ENCODE data around the gene RBM33.

The RBM33 gene

DNA sequence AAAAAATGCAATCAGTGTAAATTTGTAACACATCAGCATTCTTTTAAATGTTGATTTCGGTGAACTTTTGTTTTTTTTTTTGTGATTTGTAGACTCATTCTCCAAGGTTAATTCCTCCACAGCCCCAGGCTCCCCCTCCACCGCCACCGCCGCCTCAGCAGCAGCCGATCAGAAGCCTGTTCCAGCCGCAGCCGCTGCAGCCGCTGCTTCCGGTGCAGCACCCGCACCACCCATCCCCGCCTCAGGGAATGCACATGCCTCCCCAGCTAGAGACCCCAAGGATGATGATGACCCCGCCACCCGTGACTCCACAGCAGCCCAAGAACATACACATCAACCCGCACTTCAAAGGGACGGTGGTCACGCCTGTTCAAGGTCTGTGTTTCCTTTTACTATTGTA is 66.6 kb downstream of the RBM33 start:
- TF ChIP-seq, protein P1, sequence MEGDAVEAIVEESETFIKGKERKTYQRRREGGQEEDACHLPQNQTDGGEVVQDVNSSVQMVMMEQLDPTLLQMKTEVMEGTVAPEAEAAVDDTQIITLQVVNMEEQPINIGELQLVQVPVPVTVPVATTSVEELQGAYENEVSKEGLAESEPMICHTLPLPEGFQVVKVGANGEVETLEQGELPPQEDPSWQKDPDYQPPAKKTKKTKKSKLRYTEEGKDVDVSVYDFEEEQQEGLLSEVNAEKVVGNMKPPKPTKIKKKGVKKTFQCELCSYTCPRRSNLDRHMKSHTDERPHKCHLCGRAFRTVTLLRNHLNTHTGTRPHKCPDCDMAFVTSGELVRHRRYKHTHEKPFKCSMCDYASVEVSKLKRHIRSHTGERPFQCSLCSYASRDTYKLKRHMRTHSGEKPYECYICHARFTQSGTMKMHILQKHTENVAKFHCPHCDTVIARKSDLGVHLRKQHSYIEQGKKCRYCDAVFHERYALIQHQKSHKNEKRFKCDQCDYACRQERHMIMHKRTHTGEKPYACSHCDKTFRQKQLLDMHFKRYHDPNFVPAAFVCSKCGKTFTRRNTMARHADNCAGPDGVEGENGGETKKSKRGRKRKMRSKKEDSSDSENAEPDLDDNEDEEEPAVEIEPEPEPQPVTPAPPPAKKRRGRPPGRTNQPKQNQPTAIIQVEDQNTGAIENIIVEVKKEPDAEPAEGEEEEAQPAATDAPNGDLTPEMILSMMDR (IDR thresholded peaks at IDR 0.05; ENCODE audit: poor library complexity, severe bottlenecking), result no peak
- no peaks in the 10 kb centered on the region for H3K4me1 ChIP-seq (ENCODE audit: insufficient read depth, poor library complexity, severe bottlenecking)
- H3K4me3 ChIP-seq (ENCODE audit: severe bottlenecking), result no peak overlapping the region
- peaks cover 61% of the 10 kb centered on the region for H3K36me3 ChIP-seq (ENCODE audit: low read depth)
- H3K27me3 ChIP-seq (ENCODE audit: insufficient read depth, poor library complexity, severe bottlenecking), result no peaks in the 10 kb centered on the region
- H3K27ac ChIP-seq (ENCODE audit: poor library complexity, severe bottlenecking), result no peak overlapping the region
- ATAC-seq (ENCODE audit: low read depth) (no peak), DNase-seq (ENCODE audit: low spot score) (no peak)
- no peaks in the 10 kb centered on the region for H3K9me3 ChIP-seq (ENCODE audit: severe bottlenecking)

DNA sequence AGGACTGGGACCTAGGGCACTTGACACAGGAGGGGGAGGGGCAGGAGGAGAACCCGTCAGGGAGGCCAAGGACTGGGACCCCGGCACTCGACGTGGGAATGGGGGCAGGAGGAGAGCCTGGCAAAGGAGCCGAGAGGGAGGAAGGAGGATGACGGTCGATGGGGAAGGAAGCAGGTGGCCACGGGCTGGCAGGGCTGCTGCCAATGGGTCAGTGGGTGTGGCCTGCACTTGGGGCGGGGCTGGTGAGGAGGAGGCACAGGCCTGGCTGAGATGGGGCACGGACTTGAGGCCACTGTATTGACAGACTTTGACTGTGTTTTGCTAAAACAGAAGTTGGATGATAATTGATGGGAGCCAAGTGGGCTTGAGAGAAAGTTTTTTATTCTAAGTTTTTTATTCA is 68.9 kb downstream of the RBM33 start:
- Histone ChIP-seq H3K36me3 (ENCODE audit: low read depth) (peaks cover 47% of the 10 kb centered on the region), H3K27me3 (ENCODE audit: insufficient read depth, poor library complexity, severe bottlenecking) (no peaks in the 10 kb centered on the region), H3K4me1 (ENCODE audit: insufficient read depth, poor library complexity, severe bottlenecking) (no peaks in the 10 kb centered on the region), H3K4me3 (ENCODE audit: severe bottlenecking) (no peak overlapping the region), H3K27ac (ENCODE audit: poor library complexity, severe bottlenecking) (no peak overlapping the region), H3K9me3 (ENCODE audit: severe bottlenecking) (no peaks in the 10 kb centered on the region)
- DNase-seq (ENCODE audit: low spot score), result no peak
- no peak for ATAC-seq (ENCODE audit: low read depth)
- TF ChIP-seq, protein P1 (IDR thresholded peaks at IDR 0.05; ENCODE audit: poor library complexity, severe bottlenecking), result no peak

DNA sequence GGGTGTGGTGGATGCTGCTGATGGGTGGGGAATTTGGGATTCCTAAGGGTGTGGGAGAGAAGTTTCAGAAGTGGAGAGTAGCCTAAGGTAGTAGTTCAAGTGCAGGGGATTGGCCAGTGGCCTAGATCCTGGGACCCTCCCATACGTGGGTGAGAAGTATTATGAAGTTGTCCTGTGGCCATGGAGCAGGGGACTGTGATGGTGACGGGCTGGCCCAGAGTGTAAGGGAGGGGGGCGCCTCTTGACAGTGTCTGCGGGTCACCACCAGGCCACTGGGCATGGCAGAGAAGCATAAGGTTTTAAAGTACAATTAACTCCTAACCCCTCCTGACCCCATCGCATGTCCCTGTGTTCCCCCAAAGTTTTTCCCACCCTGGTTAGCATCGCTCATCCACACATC is 70.2 kb downstream of the RBM33 start:
- DNase-seq (ENCODE audit: low spot score) (no peak), ATAC-seq (ENCODE audit: low read depth) (no peak)
- no peaks in the 10 kb centered on the region for H3K9me3 ChIP-seq (ENCODE audit: severe bottlenecking)
- H3K27me3 ChIP-seq (ENCODE audit: insufficient read depth, poor library complexity, severe bottlenecking), result no peaks in the 10 kb centered on the region
- no peaks in the 10 kb centered on the region for H3K4me1 ChIP-seq (ENCODE audit: insufficient read depth, poor library complexity, severe bottlenecking)
- no peak overlapping the region for H3K4me3 ChIP-seq (ENCODE audit: severe bottlenecking)
- H3K36me3 ChIP-seq (ENCODE audit: low read depth), result peaks cover 47% of the 10 kb centered on the region
- H3K27ac ChIP-seq (ENCODE audit: poor library complexity, severe bottlenecking), result no peak overlapping the region
- TF ChIP-seq, protein P1 (IDR thresholded peaks at IDR 0.05; ENCODE audit: poor library complexity, severe bottlenecking), result no peak

DNA sequence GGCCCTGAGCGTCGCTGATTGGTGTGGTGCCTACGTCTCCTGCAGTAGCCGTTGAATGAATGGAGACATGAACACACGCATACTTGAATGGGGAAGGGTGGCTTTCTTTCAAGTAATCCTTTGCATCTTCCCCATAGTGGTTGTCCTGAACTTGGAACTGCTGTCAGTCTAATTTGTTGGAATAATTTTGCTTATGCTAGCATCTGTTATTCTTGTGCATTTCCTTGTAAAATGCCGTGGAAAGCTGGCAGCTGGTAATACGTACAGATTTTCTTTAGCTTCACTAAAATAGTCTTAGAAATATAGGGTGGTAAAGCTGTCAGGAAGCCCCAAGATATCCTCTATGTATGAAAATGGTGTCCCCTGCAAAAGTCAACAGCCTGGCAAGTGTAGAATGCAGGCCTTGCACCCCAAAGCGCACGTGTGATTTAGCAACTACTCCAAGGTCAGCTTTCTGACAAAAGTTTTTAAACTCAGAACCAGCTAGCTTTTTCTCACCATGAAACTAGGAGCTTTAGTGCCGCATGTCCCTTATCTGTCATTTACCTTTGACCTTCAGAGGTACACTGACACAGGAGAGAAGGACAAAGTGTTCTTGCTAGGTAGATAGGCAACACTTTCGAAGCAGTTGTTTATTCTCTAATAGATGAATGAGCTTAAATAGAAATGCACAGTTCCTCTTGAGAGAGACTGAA is 70.8 kb downstream of the RBM33 start:
- Histone ChIP-seq H3K9me3 (ENCODE audit: severe bottlenecking) (no peaks in the 10 kb centered on the region), H3K36me3 (ENCODE audit: low read depth) (peaks cover 49% of the 10 kb centered on the region), H3K4me1 (ENCODE audit: insufficient read depth, poor library complexity, severe bottlenecking) (no peaks in the 10 kb centered on the region), H3K4me3 (ENCODE audit: severe bottlenecking) (no peak overlapping the region), H3K27ac (ENCODE audit: poor library complexity, severe bottlenecking) (no peak overlapping the region), H3K27me3 (ENCODE audit: insufficient read depth, poor library complexity, severe bottlenecking) (no peaks in the 10 kb centered on the region)
- DNase-seq (ENCODE audit: low spot score), result no peak
- TF ChIP-seq, protein P1 (IDR thresholded peaks at IDR 0.05; ENCODE audit: poor library complexity, severe bottlenecking), result no peak
- ATAC-seq (ENCODE audit: low read depth), result no peak

DNA sequence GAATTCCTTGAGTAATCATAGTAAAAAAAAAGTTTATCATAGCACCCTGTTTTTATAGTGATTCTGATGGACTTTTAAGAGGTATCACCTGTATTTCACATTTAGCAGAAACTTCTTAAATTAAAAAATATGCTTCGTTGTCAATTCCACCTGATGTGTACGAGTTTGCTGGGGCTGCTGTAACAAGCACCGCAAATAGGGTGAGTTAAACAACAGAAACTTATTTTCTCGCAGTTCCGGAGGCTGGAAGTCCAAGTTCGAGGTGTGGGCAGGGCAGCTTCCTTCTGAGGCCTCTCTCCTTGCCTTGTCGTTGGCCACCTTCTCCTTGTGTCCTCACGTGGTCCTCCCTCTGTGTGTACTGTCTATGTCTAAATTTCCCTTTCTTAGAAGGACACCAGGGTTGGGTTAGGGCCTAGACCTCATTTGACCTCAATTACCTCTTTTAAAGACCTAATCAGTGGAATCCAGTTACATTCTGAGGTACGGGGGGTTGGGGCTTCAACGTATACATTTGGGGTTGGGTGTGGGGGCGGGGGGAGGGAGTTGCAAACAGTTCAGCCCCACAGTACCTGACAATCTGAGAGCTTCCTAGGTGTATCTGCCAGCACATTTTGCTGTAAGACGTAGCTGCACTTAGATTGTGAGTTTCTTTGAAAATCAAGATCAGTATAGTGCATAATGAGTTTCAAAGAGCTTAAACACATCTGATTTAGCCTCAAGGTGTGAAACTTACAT is 72.7 kb downstream of the RBM33 start:
- no peak for ATAC-seq (ENCODE audit: low read depth)
- DNase-seq (ENCODE audit: low spot score), result no peak
- Histone ChIP-seq H3K9me3 (ENCODE audit: severe bottlenecking) (no peaks in the 10 kb centered on the region), H3K36me3 (ENCODE audit: low read depth) (peaks cover 43% of the 10 kb centered on the region), H3K27ac (ENCODE audit: poor library complexity, severe bottlenecking) (no peak overlapping the region), H3K27me3 (ENCODE audit: insufficient read depth, poor library complexity, severe bottlenecking) (no peaks in the 10 kb centered on the region), H3K4me1 (ENCODE audit: insufficient read depth, poor library complexity, severe bottlenecking) (no peaks in the 10 kb centered on the region), H3K4me3 (ENCODE audit: severe bottlenecking) (no peak overlapping the region)
- TF ChIP-seq, protein P1 (IDR thresholded peaks at IDR 0.05; ENCODE audit: poor library complexity, severe bottlenecking), result no peak
